Panc1 (cell line): ENCODE data around the gene MRTFA. TPM values are rescaled to one million over a fixed set of nuclear protein-coding genes. Genes with fewer than 3 reads are reported as not detected.

Experiments used
- ATAC-seq: fragments of 200-7000 bp; cut with Tn5 transposase; 2 replicates; pipeline ENCODE4 v1.9.1; 2020; ENCODE audit warnings: mild to moderate bottlenecking, moderate library complexity
- BruUV-seq: library from RNA; stranded (reverse); fragments of 400-500 nt; replicated peaks from 2 replicates; lab custom pipeline; 2021; lab: Mats Ljungman, UMichigan
- CTCF ChIA-PET: fragments of 300-600 bp; sonication (Branson Sonifier 250); formaldehyde crosslinking; loops from one replicate; lab custom pipeline; 2022; ENCODE audit warnings: antibody characterized with exemption; lab: Charles Lee
- POLR2A ChIA-PET: fragments of 300-600 bp; sonication (Branson Sonifier 250); formaldehyde crosslinking; loops from one replicate; lab custom pipeline; 2022; ENCODE audit warnings: antibody characterized with exemption; lab: Charles Lee
- DNase-seq: peaks from one replicate; pipeline ENCODE4 v3.0.0-alpha.2; 2010; ENCODE audit warnings: low read depth, low spot score
- H3K27ac ChIP-seq: 2 replicates; pipeline ENCODE4 v1.5.1; 2011; ENCODE audit warnings: mild to moderate bottlenecking, low read length, inconsistent platforms
- H3K27me3 ChIP-seq: fragments of 200-500 bp; sonication (Bioruptor generic); 2 replicates; pipeline ENCODE4 v1.6.0; 2014; ENCODE audit warnings: low read length, inconsistent platforms; ENCODE audit not compliant: control insufficient read depth, insufficient read depth
- H3K36me3 ChIP-seq: fragments of 200-500 bp; sonication (Bioruptor generic); 2 replicates; pipeline ENCODE4 v1.5.1; 2014; ENCODE audit warnings: inconsistent platforms, mild to moderate bottlenecking, low read length, moderate library complexity; ENCODE audit not compliant: control insufficient read depth, insufficient read depth
- H3K4me1 ChIP-seq: 2 replicates; pipeline ENCODE4 v1.5.1; 2011; ENCODE audit warnings: inconsistent platforms, mild to moderate bottlenecking, low read length, moderate library complexity; ENCODE audit not compliant: control insufficient read depth, insufficient read depth
- H3K4me3 ChIP-seq, 2 experiments: 2 replicates each; pipeline ENCODE4 v1.5.1; 2011 to 2012; ENCODE audit warnings: low read depth in 2 of 2, low read length in 2 of 2, mild to moderate bottlenecking in 2 of 2, inconsistent platforms in 1 of 2, moderate library complexity in 1 of 2
- H3K9me3 ChIP-seq: fragments of 200-500 bp; sonication (Bioruptor generic); 2 replicates; pipeline ENCODE4 v1.5.1; 2014; ENCODE audit warnings: low read depth, mild to moderate bottlenecking, inconsistent platforms, low read length, moderate library complexity; ENCODE audit not compliant: control insufficient read depth, insufficient read depth
- CTCF ChIP-seq: fragments of 450-650 bp; IDR thresholded peaks from 2 replicates; pipeline ENCODE4 v1.5.1; 2017; ENCODE audit warnings: mild to moderate bottlenecking
- POLR2AphosphoS5 ChIP-seq: IDR thresholded peaks from 2 replicates; pipeline ENCODE4 v1.6.1; 2012; ENCODE audit warnings: mild to moderate bottlenecking, low read depth, low read length, moderate library complexity
- SIN3A ChIP-seq: IDR thresholded peaks from 2 replicates; pipeline ENCODE4 v1.6.1; 2012; ENCODE audit warnings: low read depth, mild to moderate bottlenecking, low read length, moderate library complexity, borderline replicate concordance; ENCODE audit not compliant: insufficient read depth
- TCF7L2 ChIP-seq: IDR thresholded peaks from 2 replicates; pipeline ENCODE4 v1.6.1; 2011; ENCODE audit warnings: mild to moderate bottlenecking, low read depth, low read length, inconsistent platforms
- in situ Hi-C: cut with HindIII; loops from 2 replicates; pipeline ENCODE4 v1.10.0; 2016; ENCODE audit warnings: low sequenced_read_pairs, low pct_unique_long_range_greater_than_20kb
- intact Hi-C: fragments of 100-400 bp; cut with micrococcal nuclease; formaldehyde crosslinking; loops from one replicate; pipeline ENCODE4 v1.10.0; 2022; ENCODE audit not compliant: unreplicated experiment
- total RNA-seq: library from RNA; stranded (reverse); gene quantifications from one replicate; pipeline ENCODE4 v1.2.1, GENCODE V29; 2021; ENCODE audit not compliant: unreplicated experiment
- TF ChIP-seq, protein P1 (sequence below), 2 experiments: IDR thresholded peaks; 2 replicates each; pipeline ENCODE4 v1.6.1; 2011 to 2012; ENCODE audit warnings: low read depth in 2 of 2, control low read depth in 1 of 2, low read length in 1 of 2, mild to moderate bottlenecking in 1 of 2, moderate library complexity in 1 of 2; ENCODE audit not compliant: insufficient read depth in 1 of 2

The MRTFA gene
- total RNA-seq, 1 experiment from 2014 or later, result 62.1 TPM

DNA sequence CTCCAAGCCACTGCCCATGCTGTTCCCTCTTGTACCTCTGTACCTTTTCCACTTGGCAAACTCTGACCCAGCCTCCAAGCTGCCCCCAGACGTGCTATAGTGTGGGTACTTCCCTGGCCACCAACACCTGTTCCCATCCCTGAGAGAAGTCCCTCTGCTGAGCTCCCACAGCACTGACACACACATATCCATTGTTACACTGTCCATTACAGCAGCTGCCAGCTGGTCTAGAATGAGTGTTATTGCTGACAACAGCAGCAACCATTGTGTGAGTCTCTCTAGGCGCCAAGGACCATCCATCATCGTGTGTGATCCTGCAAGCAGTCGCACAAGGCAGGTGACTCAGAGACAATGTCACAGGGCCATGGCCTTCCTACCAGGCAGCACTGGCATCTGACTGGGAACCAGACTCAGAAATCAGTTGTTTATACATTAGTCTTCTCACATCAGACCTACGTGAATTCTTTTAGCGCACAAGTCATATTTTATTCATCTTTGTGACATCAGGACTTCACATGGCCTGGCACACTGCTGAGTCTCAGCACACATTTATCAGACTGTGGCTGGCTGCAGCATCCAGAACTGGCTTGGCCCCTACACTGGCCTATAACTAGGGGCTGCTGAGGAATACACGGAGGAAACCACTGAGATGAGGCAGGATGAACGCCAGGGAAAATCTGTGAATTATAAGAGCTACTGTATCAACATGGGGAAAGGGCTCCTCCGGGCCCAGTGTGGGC lies 209.8 kb downstream of the MRTFA start:
- H3K27me3 ChIP-seq, result no peaks in the 10 kb centered on the region
- no peaks in the 10 kb centered on the region for H3K4me1 ChIP-seq
- TF ChIP-seq SIN3A (no peak), TCF7L2 (no peak), CTCF (no peak), POLR2AphosphoS5 (no peak)
- TF ChIP-seq, protein P1, sequence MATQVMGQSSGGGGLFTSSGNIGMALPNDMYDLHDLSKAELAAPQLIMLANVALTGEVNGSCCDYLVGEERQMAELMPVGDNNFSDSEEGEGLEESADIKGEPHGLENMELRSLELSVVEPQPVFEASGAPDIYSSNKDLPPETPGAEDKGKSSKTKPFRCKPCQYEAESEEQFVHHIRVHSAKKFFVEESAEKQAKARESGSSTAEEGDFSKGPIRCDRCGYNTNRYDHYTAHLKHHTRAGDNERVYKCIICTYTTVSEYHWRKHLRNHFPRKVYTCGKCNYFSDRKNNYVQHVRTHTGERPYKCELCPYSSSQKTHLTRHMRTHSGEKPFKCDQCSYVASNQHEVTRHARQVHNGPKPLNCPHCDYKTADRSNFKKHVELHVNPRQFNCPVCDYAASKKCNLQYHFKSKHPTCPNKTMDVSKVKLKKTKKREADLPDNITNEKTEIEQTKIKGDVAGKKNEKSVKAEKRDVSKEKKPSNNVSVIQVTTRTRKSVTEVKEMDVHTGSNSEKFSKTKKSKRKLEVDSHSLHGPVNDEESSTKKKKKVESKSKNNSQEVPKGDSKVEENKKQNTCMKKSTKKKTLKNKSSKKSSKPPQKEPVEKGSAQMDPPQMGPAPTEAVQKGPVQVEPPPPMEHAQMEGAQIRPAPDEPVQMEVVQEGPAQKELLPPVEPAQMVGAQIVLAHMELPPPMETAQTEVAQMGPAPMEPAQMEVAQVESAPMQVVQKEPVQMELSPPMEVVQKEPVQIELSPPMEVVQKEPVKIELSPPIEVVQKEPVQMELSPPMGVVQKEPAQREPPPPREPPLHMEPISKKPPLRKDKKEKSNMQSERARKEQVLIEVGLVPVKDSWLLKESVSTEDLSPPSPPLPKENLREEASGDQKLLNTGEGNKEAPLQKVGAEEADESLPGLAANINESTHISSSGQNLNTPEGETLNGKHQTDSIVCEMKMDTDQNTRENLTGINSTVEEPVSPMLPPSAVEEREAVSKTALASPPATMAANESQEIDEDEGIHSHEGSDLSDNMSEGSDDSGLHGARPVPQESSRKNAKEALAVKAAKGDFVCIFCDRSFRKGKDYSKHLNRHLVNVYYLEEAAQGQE (IDR thresholded peaks at IDR 0.05; ENCODE audit: insufficient read depth in 1 of 2, low read depth in 2 of 2, low read length in 1 of 2), result no peak
- CTCF ChIA-PET, result no interaction called here
- peaks cover 7% of the 10 kb centered on the region for H3K36me3 ChIP-seq
- no peak for DNase-seq
- in situ Hi-C loops, result no loop called here
- no TSS peak for BruUV-seq
- no peak overlapping the region for H3K4me3 ChIP-seq
- POLR2A ChIA-PET, result interaction anchor here (0.5 kb wide), 1 partner anchor 56 kb away, joined by 5 read pairs; the partner anchor contains the start of gene SGSM3
- no peak overlapping the region for H3K27ac ChIP-seq
- no peaks in the 10 kb centered on the region for H3K9me3 ChIP-seq
- ATAC-seq, result no peak
- intact Hi-C loops, result no loop called here

DNA sequence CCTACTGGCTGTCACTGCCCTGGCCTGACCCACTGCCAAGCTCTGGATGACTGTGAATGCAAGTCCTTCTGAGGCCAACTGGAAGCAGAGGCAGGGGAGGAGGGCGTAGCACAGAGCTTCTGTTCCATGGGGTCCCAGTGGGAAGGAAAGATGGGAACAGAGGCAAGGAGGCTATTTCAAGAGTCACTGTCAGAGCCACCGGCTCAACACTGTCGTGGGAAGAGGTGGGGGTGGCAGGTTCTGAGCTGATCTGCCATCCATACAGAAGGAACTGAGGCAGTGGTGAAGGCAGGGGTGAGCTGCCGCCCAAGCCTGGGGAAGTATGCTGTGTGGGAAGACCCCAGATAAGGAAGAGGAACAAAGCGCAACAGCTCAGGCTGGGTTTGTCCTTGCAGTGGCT lies 211.4 kb downstream of the MRTFA start:
- H3K27me3 ChIP-seq, result no peaks in the 10 kb centered on the region
- TF ChIP-seq, protein P1 (IDR thresholded peaks at IDR 0.05; ENCODE audit: insufficient read depth in 1 of 2, low read depth in 2 of 2, low read length in 1 of 2), result no peak
- TF ChIP-seq CTCF (no peak), TCF7L2 (no peak), POLR2AphosphoS5 (no peak), SIN3A (no peak)
- ChIA-PET CTCF (no interaction called here), POLR2A (no interaction called here)
- intact Hi-C loops, result no loop called here
- H3K27ac ChIP-seq, result no peak overlapping the region
- ATAC-seq, result no peak
- H3K4me1 ChIP-seq, result no peaks in the 10 kb centered on the region
- in situ Hi-C loops, result no loop called here
- H3K4me3 ChIP-seq, result no peak overlapping the region
- peaks cover 7% of the 10 kb centered on the region for H3K36me3 ChIP-seq
- no peaks in the 10 kb centered on the region for H3K9me3 ChIP-seq
- BruUV-seq, result no TSS peak
- DNase-seq, result no peak
